ENCODE measurements around the gene NISCH.
"Not testable (repeated sequence)": the region's sequence is repeated elsewhere in the genome, so short reads cannot be mapped to it uniquely, and the experiment has no call there.

NISCH gene

DNA sequence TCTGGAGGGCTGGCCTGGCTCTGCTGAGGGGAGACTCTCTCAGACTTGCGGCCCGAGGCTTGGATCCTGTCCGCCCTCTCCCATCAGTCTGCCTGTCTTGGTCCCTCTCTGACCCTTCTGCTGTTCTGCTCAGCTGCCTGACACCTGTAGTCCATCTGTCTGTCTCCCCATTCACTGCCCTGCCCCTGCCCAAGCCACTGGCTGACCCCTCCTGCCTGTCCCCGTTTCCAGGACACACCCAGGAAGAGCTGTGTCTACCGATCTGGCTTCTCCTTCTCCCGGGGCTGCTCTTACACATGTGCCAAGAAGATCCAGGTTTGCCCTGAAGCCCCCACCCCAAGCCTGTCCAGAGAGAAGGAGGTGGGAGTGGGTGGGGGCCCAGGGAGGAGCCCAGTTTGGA is 59.8 kb downstream of the NISCH start:
- no peak for DNase-seq

DNA sequence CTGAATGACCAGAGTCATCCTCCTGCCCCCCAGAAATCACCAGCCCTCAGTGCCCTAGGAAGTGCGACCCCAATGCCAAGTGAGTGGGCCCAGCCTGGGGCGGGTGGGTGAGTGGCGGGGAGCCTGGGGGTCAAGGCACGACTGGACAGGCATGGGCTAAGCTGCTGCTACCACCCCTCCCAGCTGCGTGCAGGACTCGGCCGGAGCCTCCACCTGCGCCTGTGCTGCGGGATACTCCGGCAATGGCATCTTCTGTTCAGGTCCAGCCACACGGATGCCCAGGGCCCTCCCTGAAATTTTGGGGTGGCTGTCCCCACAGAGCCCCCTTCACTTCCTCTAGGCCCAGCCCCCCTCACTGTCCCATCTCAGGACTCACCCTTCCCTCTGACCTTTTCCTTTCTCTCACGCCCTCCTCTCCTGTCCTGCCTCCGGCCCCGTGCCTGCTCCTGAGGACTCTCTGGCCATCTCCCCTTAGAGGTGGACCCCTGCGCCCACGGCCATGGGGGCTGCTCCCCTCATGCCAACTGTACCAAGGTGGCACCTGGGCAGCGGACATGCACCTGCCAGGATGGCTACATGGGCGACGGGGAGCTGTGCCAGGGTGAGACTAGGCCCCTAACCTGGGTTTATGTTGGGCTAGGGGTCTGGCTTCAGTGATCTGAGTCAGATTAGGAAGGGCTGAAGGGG is 61.2 kb downstream of the NISCH start:
- no peak for DNase-seq

DNA sequence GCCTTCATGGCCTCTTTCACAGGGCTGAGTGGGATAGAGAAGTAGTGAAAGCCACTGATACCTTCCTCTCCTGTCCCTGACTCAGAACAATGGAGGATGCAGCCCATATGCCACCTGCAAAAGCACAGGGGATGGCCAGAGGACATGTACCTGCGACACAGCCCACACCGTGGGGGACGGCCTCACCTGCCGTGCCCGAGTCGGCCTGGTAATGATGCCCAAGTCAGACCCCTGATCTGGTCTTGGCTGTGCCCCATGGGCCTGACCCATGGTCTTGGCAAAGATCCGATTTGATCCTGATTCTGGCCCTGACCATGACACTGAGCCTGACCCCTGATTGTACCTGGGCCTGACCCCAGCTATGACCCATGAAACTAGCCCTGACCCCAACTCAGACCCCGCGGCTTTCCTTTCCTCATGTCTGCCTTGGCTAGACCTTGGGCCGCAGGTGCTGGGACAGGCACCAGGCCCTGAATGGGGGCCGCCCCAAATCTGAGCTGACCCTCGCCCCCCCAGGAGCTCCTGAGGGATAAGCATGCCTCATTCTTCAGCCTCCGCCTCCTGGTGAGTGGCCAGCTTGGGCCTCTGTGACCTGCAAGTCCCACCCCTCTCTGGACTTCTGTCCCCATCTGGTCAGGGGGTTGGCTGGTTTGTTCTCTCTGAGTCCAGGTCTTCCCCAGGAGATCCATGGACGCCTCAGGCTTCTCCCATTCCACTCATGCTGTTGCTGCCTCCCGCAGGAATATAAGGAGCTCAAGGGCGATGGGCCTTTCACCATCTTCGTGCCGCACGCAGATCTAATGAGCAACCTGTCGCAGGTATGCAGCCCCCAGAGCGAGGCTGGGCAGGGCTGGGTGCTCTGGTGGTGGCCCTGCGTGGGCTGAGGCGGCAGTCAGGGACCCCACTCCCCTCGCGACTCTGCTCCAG is 62.7 kb downstream of the NISCH start:
- no peak for DNase-seq

DNA sequence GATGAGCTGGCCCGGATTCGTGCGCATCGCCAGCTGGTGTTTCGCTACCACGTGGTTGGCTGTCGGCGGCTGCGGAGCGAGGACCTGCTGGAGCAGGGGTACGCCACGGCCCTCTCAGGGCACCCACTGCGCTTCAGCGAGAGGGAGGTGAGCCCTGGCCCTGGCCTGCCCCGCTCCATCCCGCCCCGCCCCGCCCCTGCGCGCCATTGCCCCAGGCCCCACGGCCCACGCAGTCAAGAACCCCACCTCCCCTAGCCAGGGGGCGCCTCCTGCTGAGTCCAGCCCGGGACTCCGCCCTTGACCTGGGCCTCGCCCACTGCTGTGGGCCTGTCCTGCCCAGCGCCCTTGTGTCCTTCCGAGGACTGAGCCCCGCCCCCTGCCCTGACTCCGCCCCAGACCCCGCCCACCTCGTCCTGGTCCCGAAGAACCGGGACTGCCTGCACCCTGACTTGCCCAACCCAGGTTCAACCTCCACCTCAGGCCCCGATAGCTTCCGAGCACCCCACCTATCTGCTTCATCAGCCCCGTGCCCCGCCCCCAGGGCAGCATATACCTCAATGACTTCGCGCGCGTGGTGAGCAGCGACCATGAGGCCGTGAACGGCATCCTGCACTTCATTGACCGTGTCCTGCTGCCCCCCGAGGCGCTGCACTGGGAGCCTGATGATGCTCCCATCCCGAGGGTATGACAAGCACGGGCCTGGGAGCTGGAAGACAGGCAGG is 63.5 kb downstream of the NISCH start:
- no peak for DNase-seq

DNA sequence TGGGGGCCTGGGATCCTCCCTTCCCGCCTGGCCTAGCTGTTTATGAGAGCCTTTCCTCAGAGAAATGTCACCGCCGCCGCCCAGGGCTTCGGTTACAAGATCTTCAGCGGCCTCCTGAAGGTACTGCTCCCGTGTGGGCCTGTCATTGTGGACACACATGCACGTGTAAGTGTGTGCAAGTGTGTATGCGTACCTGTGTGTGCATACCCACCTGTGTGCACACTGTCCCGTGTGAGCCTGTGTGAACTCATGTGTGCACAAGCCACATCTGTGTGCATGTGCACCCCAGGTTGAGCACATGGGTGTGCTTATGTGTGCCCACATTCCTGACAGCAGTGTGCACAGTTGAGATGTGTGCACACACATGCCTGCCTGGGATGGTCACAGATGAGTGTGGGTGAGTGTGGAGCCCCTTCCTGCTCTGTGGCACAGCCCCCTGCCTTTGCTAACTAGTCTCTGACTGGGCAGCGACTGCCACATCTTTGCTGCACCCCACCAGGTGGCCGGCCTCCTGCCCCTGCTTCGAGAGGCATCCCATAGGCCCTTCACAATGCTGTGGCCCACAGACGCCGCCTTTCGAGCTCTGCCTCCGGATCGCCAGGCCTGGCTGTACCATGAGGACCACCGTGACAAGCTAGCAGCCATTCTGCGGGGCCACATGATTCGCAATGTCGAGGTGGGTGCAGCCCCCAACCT is 64.2 kb downstream of the NISCH start:
- DNase-seq, result no peak

DNA sequence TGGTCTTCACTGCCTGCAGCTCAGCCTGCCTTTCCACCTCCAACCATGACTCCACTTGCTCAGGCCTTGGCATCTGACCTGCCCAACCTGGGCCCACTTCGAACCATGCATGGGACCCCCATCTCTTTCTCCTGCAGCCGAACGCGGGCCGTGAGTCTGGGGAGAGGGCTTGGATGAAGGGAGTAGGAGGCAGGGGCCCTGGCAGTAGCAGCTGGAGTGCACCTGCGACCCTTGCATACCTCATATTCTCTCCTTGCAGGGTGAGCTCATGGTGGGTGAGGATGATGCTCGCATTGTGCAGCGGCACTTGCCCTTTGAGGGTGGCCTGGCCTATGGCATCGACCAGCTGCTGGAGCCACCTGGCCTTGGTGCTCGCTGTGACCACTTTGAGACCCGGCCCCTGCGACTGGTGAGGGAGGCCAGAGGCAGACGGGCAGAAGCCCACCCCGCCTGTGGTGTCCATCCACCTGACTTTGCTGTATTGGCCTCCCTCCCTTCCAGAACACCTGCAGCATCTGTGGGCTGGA is 64.8 kb downstream of the NISCH start:
- DNase-seq, result no peak

DNA sequence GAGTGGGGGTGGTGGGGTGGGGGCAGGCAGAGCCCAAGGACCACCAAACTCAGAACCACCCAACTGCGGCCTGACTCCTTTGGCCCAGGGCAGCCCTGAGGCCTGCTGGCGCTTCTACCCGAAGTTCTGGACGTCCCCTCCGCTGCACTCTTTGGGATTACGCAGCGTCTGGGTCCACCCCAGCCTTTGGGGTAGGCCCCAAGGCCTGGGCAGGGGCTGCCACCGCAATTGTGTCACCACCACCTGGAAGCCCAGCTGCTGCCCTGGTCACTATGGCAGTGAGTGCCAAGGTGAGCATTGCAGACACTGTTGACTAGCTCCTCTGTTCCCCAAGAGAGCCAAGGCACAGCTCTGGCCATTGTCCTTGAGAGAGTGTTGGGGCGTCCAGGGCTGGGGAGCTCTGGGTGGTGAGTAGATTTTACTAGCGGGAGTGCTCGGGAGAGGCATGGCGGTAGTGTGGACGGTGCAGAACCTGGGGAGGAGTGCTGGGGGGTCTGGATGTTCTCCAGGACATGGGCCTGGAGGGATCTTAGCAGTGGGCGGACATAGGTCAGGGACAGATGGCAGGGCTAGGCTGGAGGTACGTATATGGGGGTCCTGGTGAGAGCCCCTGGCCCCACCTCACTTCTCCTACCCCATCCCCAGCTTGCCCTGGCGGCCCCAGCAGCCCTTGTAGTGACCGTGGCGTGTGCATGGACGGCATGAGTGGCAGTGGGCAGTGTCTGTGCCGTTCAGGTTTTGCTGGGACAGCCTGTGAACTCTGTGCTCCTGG is 65.5 kb downstream of the NISCH start:
- DNase-seq, result no peak

DNA sequence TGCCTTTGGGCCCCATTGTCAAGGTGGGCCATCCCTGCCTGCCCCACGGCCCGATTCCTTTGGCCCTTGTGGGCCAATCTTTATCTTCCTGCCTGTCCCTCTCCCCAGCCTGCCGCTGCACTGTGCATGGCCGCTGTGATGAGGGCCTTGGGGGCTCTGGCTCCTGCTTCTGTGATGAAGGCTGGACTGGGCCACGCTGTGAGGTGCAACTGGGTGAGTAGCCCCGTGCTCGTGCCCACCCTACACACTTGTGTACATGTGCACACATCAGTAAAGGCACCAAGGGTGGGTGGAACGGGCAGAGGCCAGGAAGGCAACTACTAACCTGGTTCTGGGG is 66.1 kb downstream of the NISCH start:
- no peak for DNase-seq

DNA sequence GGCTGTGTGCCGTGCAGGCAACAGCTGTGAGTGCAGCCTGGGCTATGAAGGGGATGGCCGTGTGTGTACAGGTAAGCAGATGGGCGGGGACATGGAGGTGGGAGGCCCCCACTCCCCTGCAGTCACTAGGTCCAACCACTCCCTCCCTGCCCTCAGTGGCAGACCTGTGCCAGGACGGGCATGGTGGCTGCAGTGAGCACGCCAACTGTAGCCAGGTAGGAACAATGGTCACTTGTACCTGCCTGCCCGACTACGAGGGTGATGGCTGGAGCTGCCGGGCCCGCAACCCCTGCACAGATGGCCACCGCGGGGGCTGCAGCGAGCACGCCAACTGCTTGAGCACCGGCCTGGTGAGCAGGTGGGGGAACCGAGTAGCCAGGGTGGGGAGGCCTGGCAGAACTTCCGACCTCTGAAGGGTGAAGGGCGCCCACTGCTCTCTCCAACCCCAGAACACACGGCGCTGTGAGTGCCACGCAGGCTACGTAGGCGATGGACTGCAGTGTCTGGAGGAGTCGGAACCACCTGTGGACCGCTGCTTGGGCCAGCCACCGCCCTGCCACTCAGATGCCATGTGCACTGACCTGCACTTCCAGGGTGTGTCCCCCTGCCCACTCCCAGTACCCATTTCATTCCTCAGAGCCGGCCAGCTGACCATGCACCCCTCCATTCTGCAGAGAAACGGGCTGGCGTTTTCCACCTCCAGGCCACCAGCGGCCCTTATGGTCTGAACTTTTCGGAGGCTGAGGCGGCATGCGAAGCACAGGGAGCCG is 66.7 kb downstream of the NISCH start:
- DNase-seq, result no peak

DNA sequence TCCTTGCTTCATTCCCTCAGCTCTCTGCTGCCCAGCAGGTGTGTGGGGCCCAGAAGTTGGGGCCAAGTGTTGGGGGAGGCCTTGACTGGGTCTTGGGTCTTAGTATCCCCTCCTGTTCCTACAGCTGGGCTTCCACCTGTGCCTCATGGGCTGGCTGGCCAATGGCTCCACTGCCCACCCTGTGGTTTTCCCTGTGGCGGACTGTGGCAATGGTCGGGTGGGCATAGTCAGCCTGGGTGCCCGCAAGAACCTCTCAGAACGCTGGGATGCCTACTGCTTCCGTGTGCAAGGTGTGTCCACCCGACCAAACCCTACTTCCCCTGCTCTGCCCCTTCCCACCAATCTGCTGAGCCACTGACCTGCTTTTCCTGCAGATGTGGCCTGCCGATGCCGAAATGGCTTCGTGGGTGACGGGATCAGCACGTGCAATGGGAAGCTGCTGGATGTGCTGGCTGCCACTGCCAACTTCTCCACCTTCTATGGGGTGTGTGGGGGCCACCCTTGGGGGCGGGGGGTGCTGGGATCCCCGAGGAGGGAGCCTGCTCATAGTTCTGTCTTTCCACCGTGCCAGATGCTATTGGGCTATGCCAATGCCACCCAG is 67.3 kb downstream of the NISCH start:
- no peak for DNase-seq

DNA sequence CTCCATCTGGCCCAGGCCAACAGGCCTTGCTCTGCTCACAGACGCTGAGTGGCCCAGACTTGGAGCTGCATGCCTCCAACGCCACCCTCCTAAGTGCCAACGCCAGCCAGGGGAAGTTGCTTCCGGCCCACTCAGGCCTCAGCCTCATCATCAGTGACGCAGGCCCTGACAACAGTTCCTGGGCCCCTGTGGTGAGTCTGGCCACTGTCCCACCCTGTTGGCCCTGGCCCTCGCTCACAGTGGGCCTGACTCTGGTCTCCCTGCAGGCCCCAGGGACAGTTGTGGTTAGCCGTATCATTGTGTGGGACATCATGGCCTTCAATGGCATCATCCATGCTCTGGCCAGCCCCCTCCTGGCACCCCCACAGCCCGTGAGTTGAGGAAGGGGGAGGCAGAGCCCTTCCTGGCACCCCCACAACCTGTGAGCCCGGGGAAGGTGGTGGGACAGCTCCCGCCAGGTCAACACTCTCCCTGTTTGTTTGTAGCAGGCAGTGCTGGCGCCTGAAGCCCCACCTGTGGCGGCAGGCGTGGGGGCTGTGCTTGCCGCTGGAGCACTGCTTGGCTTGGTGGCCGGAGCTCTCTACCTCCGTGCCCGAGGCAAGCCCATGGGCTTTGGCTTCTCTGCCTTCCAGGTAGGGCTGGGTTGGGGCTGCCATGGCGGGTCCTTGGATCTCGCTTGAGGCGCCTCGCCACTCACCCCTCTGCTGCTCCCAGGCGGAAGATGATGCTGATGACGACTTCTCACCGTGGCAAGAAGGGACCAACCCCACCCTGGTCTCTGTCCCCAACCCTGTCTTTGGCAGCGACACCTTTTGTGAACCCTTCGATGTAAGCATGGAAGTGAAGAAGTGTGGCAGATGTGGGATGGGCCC is 68.2 kb downstream of the NISCH start:
- no peak for DNase-seq

DNA sequence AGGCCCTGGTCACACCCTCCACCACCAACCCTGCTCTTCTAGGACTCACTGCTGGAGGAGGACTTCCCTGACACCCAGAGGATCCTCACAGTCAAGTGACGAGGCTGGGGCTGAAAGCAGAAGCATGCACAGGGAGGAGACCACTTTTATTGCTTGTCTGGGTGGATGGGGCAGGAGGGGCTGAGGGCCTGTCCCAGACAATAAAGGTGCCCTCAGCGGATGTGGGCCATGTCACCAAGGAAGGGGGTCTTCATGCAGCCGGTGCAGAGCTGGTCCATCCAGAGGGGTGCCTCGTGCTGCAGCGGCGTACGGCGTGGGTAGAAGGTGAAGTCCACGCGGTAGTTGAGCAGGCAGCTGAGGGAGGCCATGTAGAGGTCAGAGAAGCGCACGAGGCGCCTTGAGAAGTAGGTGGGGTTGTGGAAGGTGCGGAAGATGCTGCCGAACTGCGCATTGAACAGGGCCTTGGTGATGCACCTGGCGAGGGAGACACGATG is 68.9 kb downstream of the NISCH start:
- no peak for DNase-seq

DNA sequence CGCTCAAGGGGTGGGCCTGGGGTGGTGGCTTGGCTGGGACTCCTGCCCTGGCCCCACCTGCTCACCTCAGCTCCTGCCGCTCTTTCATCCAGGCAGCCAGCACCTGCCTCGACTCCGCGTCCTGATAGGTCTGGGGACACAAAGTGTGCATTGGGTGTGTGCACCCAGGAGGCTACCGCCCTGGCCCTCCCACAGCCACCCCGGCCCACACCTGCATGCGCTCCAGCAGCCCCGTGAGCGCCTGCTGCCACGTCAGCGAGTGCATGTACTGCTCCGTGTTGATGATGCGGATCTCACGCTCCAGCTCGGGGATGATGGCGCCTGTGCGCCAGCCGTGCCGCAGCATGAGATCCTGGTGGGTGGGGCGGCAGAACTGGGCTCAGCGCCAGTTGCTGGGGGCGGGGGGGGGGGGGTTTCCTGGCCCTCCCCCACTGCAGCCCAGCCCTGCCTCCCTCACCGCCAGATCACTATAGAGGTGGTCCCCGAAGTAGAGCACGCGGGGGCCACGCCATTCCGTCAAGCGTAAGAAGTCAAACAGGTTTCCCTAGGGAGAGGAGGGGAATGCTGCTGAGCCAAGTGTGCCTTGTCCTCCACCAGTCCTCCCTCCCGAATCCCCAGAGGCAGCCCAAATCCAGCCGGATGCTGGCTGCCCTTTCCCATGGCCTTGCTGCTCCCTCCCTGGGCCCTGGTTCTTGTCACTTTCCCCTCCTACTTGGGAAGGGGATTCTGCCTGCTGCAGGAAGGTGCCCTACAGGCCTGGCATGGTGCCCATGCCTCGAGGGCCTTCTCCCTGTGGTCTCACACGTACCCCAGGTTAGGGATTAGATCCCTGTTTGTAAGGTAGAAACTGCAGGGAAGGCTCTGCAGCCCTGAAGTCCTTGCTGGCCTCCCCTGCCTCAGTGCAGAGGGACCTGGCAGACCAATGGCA is 69.6 kb downstream of the NISCH start:
- no peak for DNase-seq

DNA sequence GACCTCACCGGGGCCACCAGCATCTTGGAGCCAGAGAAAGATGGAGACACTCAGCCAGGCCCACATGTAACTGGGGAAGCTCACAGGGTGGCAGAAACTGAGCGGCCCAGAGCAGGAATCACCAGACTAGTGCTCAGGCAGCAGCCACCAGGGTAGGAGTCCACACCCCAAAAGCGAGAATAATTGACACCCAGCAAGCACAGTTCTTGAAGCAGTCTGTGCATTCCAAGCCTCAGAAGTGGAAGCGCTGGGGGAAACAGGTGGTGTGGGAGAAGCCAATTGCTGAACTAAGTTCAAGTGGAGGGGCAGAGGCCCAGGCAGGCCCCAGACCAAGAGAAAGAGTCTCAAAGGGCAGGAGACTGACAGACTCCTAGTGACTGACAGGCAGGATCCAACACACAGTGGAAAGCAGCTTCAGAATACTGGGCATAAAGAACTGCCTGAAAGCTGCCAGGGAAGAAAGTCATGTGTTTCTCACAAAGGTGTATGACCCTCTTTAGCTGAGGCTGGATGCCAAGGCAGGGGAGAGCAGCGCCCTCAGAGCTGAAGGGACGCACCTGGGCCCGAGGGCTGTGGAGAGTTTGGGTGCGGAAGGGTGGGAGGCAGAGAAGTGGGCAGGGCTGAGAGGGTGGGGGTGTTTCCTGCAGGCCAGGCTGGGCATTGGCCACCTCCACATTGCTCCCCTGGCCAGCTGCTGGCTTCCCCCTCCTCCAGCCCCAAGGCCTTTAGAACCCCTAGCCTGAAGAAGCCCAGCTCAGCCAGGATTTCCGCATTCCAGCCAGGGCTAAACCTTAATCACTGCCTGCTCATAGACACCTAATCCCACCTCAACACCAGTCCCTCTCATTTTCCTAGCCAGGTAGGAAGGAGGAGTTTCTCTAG is 70.5 kb downstream of the NISCH start:
- no peak for DNase-seq

DNA sequence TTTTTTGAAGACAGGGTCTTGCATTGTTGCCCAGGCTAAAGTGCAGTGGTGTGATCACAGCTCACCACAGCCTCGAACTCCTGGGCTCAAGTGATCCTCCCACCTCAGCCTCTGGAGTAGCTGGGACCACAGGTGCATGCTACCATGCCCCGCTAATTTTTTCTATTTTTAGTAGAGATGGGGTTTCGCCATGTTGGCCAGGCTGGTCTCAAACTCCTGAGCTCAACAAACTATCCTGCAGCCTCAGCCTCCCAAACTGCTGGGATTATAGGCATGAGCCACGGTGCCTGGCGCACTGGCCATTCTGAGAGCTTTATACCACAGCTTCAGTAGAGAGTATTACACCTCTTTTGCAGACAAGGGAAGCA is 71.3 kb downstream of the NISCH start:
- DNase-seq, result not testable (repeated sequence)

DNA sequence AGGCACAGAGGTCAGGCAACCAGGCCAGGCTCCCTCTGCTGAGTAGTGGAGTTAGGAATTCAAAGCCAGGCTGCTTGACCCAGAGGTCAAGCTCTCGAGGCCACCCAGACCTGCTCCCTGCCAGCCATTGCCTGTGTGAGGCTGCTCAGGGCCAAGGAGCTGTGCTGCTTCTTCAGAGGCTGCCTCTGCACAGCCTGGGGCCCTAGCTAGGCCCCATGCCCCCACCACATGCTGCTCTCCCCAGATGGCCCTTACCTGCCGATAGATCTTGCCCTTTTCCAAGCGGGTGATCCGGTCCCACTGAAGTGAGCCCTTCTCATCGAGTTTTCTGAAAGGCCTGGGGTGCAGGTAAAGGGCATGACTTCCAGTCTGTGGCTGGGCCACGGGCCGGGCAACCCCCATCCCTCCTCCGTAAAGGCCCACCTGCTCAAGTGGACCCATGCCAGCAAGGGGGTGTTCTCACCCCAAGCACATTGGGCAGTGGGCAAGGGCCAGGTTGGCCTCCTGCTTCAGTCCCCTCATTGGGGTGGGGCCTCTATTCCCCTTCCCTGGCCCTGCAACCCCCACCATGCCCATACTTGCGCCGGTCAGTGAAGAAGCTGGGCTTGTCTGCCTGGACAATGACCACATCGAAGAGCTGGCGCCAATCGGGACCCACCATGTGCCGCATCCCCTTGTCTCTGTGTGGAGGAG is 71.8 kb downstream of the NISCH start:
- no peak for DNase-seq
